RKO (cell line): ENCODE data around the gene FMN1.

Source experiments
- DNase-seq: peaks from one replicate; pipeline ENCODE4 v3.0.0-alpha.2; 2016; ENCODE audit warnings: low spot score

The FMN1 gene

GRCh38 chr15:33154351-33155166, 40.0 kb downstream of the FMN1 start:
- no peak for DNase-seq

- no peak for DNase-seq
Measured at GRCh38 chr15:33153548-33153947, 41.0 kb downstream of the FMN1 start.

DNA sequence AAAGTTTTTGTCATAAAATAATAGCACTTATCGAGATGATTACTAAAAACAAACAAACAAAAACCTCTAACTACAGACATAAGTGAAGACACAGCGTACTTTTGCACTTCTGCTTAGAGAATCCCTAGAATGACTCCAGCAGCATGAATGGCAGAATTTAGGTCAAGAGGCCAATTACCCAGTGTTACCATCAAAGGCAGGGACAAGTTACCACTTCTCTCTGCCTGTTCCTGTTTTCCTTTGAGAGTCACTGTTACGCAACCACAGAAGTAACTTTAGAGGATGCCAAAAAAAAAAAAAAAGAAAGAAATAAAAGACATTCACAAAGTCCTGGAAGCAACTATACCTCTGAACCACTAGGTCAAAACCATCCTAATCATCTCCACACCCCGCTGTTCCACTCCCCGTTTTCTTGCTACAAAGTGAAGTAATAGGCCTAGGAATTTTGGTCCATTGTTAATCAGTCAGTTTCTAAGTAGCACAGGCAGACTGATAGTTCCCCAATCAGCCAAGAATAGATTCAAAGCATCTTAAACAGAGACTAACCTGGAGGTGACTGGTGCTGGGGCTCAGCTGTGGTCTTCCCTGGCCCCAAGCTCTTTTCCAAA, 41.9 kb downstream of the FMN1 start:
- no peak for DNase-seq

DNA sequence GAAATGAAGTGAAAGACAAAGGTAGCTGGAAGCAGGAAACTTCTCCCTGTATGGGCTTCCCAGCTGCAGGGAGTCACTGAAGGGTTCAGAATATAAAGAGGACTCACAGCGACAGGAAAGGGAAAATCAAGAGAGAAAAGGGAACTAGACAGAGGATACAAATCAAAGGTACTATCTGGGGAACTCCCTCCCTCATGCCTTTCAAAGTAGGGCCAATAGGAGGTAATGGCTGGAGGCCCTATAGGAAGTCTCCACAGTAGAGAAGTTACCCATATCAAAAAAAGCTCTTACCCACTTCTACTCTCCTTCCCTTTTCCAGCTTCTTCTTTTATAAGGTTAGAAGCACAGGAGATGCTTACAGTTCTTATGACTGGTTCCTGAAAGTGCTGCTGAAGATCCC, 43.5 kb downstream of the FMN1 start:
- no peak for DNase-seq

- DNase-seq, result no peak
Measured at GRCh38 chr15:33150431-33150941, 44.0 kb downstream of the FMN1 start.

- DNase-seq, result no peak
Measured at GRCh38 chr15:33149919-33150318, 44.6 kb downstream of the FMN1 start.

GRCh38 chr15:33148129-33148751, 46.3 kb downstream of the FMN1 start:
- DNase-seq, result no peak

DNA sequence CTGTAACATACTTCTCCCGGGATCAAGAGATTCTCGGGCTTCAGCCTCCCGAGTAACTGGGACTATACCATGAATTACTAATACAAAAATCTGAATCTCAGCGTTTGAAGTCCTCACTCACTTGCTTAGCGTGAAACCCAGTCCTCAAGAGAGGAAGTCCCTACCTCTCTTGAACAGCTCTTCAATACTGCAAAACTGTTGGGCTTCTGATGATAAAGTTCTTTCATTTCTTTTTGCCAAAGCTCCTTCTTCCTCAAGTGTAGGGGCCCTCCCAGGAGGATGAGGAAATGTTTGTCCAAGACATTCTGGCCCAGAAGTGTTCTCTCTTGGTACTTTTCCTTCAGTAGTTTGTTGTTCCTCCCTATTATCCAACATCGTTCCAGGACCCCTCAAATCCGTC, 48.5 kb downstream of the FMN1 start:
- no peak for DNase-seq

DNA sequence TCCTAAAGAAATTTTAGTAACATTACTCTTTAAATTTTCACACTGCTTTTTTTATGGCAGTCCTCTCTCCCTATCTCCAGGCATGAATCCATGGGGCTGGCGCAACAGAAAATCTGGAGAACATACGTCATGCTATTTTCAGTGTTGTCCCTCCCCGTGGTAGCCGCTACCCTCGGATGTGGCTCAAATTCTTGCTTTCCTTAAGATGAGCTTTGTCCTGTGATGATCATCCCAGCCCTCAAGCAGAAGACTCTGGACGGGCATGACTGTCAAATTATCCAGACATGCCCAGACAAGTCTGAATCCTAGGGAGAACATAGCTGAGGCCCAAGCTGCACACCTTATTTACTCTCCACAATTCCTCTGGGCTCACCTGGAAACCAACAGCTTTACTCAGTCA, 49.1 kb downstream of the FMN1 start:
- no peak for DNase-seq

- no peak for DNase-seq
Measured at GRCh38 chr15:33142708-33143107, 51.8 kb downstream of the FMN1 start.

DNA sequence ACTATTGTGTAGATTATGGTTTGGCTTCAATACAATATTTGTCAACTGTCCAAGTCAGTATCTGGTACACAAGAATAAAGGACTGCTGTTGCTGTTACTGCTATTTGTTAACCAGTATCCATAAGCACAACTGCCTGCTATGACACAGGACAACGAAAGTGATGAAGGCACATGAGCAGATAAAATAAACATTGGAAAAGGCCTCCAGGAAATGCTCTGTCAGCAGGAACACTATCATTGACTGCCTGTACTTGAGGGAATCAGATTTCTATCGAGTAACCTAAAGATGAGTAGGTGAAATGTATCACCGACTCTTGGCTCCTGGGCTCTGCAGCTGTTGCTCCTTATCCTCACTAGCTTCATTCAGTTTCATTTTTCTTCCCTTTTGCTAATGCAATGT, 56.5 kb downstream of the FMN1 start:
- DNase-seq, result no peak

DNA sequence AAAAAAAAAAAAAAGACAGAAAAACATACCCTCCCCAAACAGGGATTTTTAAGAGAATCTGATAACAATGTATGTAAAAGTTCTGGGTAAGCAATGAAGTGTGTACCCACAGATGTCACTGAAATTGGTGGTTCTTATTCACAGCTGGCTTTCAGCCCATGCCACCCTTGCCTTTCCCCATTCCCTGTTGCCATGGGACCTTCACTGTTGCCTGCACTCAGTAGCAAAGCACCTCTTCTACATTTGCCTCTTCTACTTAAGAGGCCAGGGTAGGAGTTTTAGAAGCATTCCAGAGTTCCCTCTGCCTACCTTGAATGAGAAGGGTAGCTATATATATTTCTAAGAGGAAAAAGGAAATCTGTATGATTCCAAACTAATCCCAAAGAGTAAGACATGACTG, 57.4 kb downstream of the FMN1 start:
- no peak for DNase-seq

- no peak for DNase-seq
Measured at GRCh38 chr15:33136353-33136752, 58.2 kb downstream of the FMN1 start.

DNA sequence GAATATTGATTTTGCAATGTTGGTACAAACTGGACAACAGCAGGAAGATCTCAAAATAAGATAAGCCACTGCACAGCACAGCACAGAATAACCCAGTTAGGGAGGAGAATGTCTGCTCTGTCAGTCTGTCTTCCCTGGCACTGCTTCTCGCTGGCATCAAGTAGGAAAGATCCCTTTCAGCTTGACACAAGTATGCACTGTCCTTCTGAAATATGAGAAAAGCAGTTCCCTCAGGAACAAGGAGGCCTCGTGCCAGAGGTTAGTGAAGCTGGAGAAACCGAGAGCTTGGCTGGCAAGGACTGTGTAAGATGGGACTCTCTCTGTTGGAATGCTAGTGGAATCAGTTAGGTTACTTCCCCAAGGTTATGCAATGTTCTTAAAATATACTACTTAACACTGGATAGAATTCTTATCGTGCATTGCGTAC, 59.1 kb downstream of the FMN1 start:
- no peak for DNase-seq

- DNase-seq, result peak; percentile 49
Measured at GRCh38 chr15:33132722-33133345, 61.7 kb downstream of the FMN1 start.

DNA sequence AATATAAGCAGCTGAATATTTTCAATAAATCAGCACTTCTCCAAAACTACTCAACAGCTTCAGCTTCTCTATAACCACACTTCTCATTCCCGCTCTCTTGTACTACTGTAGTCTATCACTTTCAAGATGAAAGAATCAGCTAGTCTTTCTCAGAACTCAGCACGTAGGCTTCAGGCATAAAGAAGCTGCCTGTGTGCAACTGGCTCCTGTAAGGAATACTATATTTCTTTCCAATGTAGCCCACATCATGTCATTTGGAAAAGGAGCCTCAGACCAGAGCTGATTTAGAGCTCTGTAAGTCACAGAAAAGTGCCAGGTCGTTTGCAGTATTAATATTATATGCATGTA, 62.3 kb downstream of the FMN1 start:
- DNase-seq, result no peak

DNA sequence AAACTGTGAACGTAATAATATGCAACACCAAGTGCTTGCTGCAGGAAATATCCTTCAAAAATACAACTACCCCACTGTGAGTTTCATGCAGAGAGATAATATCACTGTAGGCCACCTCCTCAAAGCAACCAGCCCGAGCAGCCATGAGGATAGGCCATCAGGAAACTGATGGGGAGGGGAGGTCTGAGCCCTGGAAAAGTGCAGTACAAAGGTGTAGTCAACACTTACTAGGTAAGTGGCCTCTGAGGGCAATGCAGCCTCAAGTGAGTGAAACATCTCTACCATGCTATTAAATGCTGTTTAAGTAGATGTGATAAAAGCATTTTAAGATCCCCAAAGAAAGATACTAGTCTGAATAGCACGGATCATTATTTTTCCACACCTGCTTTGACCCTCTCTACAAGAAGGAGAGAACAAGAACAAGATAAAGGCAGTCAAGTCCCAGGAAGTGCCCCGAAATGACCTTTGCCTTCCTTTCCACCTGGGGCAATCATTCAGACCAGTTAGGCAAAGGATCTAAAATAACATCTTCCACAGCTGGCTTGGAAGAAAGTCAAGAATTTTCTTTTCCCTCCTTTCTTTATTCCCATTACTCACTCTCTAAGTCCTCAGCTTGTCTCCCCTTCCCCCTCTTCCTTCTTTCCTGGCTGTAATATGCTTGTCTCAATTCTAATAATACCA, 62.8 kb downstream of the FMN1 start:
- no peak for DNase-seq

GRCh38 chr15:33126559-33127290, 67.8 kb downstream of the FMN1 start:
- peak; percentile 41 for DNase-seq

DNA sequence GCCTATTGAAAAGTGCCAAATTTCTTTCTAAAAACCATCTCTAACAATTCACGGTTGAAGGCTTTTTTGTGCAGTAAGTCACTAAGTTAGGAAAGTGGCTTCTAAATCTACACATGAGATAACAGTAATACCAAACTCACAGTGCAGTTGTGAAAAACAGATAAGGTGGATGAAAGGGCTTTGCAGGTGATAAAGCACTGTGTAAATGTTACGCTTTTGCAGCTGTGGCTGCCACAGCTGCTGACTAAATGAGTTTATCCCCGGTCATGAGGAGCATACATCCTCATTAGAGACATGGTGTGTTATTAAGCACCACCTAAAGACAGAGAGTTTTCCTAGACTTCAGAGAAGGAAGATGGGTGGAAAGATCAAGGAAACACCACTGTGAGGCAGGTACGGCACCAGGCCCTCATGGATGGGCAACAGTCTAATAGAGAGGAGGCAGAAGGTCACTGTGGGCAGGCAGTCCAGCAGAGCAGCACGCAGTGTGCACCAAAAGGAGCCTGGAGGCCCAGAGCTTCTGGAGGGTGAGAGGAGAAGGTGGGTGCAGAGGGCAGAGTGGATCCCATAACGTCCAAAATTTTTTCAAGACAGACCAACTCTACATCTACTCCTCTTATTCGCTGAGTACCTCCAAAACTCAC, 68.5 kb downstream of the FMN1 start:
- DNase-seq, result no peak

GRCh38 chr15:33124811-33125210, 69.7 kb downstream of the FMN1 start:
- no peak for DNase-seq

GRCh38 chr15:33124279-33124678, 70.2 kb downstream of the FMN1 start:
- DNase-seq, result no peak
